ENCODE results near the gene TPSAB1.
"Not testable (repeated sequence)": the region's sequence is repeated elsewhere in the genome, so short reads cannot be mapped to it uniquely, and the experiment has no call there.

GRCh38 chr16:1190789-1191188 is 49.7 kb upstream of the TPSAB1 start:
- TF ChIP-seq, protein P1, sequence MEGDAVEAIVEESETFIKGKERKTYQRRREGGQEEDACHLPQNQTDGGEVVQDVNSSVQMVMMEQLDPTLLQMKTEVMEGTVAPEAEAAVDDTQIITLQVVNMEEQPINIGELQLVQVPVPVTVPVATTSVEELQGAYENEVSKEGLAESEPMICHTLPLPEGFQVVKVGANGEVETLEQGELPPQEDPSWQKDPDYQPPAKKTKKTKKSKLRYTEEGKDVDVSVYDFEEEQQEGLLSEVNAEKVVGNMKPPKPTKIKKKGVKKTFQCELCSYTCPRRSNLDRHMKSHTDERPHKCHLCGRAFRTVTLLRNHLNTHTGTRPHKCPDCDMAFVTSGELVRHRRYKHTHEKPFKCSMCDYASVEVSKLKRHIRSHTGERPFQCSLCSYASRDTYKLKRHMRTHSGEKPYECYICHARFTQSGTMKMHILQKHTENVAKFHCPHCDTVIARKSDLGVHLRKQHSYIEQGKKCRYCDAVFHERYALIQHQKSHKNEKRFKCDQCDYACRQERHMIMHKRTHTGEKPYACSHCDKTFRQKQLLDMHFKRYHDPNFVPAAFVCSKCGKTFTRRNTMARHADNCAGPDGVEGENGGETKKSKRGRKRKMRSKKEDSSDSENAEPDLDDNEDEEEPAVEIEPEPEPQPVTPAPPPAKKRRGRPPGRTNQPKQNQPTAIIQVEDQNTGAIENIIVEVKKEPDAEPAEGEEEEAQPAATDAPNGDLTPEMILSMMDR (IDR thresholded peaks at IDR 0.05 in 8 of 11, conservative IDR thresholded peaks at IDR 0.05 in 3 of 11): not testable (repeated sequence)
- not testable (repeated sequence) for TF ChIP-seq POLR2A, POLR2AphosphoS5 (IDR thresholded peaks at IDR 0.05)

Data from spleen (tissue), 7 donors.